Measurements from ENCODE around the gene SLC5A1.
"Not testable (repeated sequence)": the region's sequence is repeated elsewhere in the genome, so short reads cannot be mapped to it uniquely, and the experiment has no call there.

DNA sequence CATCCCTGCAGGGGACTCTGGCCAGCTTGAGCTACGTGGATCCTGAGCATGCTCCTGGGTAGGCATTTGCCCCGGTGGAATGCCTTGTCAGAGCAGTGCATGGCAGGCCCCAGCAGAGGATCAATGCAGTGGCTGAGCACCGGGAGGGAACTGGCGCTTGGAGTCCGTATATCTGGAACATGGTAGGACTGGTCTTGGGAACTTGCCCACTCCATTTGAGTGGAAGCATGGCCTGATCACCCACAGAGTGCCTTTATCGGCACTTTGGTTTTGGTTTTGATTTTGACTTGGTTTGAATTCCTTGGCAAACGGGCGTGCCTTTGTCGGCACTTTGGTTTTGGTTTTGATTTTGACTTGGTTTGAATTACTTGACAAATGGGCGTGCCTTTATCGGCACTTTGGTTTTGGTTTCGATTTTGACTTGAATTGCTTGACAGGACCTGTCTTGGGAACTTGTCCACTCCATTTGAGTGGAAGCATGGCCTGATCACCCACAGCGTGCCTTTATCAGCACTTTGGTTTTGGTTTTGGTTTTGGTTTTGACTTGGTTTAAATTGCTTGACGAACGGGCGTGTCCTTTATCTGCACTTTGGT lies 94.8 kb downstream of the SLC5A1 start:
- TF ChIP-seq, protein P1, sequence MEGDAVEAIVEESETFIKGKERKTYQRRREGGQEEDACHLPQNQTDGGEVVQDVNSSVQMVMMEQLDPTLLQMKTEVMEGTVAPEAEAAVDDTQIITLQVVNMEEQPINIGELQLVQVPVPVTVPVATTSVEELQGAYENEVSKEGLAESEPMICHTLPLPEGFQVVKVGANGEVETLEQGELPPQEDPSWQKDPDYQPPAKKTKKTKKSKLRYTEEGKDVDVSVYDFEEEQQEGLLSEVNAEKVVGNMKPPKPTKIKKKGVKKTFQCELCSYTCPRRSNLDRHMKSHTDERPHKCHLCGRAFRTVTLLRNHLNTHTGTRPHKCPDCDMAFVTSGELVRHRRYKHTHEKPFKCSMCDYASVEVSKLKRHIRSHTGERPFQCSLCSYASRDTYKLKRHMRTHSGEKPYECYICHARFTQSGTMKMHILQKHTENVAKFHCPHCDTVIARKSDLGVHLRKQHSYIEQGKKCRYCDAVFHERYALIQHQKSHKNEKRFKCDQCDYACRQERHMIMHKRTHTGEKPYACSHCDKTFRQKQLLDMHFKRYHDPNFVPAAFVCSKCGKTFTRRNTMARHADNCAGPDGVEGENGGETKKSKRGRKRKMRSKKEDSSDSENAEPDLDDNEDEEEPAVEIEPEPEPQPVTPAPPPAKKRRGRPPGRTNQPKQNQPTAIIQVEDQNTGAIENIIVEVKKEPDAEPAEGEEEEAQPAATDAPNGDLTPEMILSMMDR (IDR thresholded peaks at IDR 0.05): not testable (repeated sequence)
- not testable (repeated sequence) for TF ChIP-seq EZH2 (IDR thresholded peaks at IDR 0.05; ENCODE audit: borderline replicate concordance, insufficient read depth, low read depth, low read length, poor library complexity, severe bottlenecking)
